ENCODE data around the gene DMWD. TPM values are rescaled to one million over a fixed set of nuclear protein-coding genes. Genes with fewer than 3 reads are reported as not detected.
A peak's percentile ranks its signal among the peaks of the same experiment; 100 is the strongest.

The DMWD gene
- total and polyA plus RNA-seq, 2 of the 13 experiments (the other 11 are each of a cell fraction or from before 2014, with no cell fraction given) = 10.3 to 14.9 TPM

DNA sequence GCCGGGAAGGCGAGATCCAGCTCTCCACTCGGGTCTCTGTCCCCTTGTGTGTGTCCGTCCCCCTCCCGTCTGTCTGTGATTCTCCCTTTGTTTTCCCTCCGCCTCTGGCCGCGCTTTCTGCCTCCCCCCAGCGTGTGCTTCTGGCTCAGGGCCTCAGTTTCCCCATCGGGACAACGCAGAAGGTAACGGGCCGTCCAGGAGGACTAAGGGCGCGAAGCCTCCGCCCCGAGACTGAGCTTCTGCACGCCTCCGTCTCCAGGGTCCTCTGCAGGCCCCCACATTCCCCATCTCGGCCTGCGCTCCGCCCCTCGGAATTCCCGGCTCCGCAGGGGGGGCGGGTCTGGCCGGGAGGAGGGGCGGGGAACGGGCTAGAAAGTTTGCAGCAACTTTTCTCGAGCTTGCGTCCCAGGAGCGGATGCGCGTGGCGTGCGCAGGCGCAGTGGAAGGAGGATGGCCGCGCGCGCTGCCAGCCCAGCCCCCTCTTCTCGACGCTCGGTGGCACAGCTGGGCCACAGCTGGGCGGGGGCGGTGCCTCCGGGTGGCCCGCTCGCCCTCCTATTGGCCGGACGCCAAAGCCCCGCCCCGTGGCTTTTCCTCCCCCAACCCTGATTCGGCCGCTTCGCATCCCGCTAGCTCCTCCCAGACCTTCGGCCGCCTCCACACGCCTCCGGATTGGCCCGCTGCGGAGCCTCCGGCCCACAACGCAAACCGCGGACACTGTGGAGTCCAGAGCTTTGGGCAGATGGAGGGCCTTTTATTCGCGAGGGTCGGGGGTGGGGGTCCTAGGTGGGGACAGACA, 23.5 kb downstream of the DMWD start, which contains the start of gene SIX5 (continued):
- TF ChIP-seq PHF5A (CRISPR knock-in tag; IDR thresholded peaks at IDR 0.05; ENCODE audit: low read depth, unreplicated experiment) = peak; percentile 88
- peak; percentile 79; the same call in 1 of the 2 replicates for TF ChIP-seq ZNF607 (CRISPR knock-in tag; IDR thresholded peaks at IDR 0.05; ENCODE audit: borderline replicate concordance)
- TF ChIP-seq ZNF441 (CRISPR knock-in tag; IDR thresholded peaks at IDR 0.05; ENCODE audit: borderline replicate concordance) = no peak; the same call in 1 of the 2 replicates
- TF ChIP-seq CC2D1A (CRISPR knock-in tag; IDR thresholded peaks at IDR 0.05) = no peak
- no peak for TF ChIP-seq MEF2D (CRISPR knock-in tag; IDR thresholded peaks at IDR 0.05)
- peak; percentile 95 for TF ChIP-seq MAZ (IDR thresholded peaks at IDR 0.05; ENCODE audit: borderline replicate concordance, low read depth, low read length)
- peak; percentile 93 for TF ChIP-seq MAZ (CRISPR knock-in tag; IDR thresholded peaks at IDR 0.05; ENCODE audit: low read depth)
- peak; percentile 59 for TF ChIP-seq CBX1 (IDR thresholded peaks at IDR 0.05; ENCODE audit: low read depth)
- no peak for TF ChIP-seq RNF2 (conservative IDR thresholded peaks at IDR 0.05; ENCODE audit: low read depth)
- TF ChIP-seq, protein P1, sequence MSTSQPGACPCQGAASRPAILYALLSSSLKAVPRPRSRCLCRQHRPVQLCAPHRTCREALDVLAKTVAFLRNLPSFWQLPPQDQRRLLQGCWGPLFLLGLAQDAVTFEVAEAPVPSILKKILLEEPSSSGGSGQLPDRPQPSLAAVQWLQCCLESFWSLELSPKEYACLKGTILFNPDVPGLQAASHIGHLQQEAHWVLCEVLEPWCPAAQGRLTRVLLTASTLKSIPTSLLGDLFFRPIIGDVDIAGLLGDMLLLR (CRISPR knock-in tag; IDR thresholded peaks at IDR 0.05) = peak; percentile 65; the same call in 1 of the 2 replicates
- no peak for TF ChIP-seq ZNF354B (CRISPR knock-in tag; IDR thresholded peaks at IDR 0.05)
- peak; percentile 79; the same call in 1 of the 2 replicates for TF ChIP-seq NFKB2 (CRISPR knock-in tag; IDR thresholded peaks at IDR 0.05; ENCODE audit: borderline replicate concordance)
- TF ChIP-seq, protein P2, sequence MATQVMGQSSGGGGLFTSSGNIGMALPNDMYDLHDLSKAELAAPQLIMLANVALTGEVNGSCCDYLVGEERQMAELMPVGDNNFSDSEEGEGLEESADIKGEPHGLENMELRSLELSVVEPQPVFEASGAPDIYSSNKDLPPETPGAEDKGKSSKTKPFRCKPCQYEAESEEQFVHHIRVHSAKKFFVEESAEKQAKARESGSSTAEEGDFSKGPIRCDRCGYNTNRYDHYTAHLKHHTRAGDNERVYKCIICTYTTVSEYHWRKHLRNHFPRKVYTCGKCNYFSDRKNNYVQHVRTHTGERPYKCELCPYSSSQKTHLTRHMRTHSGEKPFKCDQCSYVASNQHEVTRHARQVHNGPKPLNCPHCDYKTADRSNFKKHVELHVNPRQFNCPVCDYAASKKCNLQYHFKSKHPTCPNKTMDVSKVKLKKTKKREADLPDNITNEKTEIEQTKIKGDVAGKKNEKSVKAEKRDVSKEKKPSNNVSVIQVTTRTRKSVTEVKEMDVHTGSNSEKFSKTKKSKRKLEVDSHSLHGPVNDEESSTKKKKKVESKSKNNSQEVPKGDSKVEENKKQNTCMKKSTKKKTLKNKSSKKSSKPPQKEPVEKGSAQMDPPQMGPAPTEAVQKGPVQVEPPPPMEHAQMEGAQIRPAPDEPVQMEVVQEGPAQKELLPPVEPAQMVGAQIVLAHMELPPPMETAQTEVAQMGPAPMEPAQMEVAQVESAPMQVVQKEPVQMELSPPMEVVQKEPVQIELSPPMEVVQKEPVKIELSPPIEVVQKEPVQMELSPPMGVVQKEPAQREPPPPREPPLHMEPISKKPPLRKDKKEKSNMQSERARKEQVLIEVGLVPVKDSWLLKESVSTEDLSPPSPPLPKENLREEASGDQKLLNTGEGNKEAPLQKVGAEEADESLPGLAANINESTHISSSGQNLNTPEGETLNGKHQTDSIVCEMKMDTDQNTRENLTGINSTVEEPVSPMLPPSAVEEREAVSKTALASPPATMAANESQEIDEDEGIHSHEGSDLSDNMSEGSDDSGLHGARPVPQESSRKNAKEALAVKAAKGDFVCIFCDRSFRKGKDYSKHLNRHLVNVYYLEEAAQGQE (IDR thresholded peaks at IDR 0.05; ENCODE audit: borderline replicate concordance in 1 of 2, low read depth in 1 of 2, low read length in 2 of 2) = peak in 1 of 2 experiments; percentile 33; a peak in 1 of 4 replicates
- TF ChIP-seq MIER2 (CRISPR knock-in tag; IDR thresholded peaks at IDR 0.05) = no peak
- TF ChIP-seq TEAD2 (CRISPR knock-in tag; IDR thresholded peaks at IDR 0.05) = no peak
- TF ChIP-seq HOXA3 (CRISPR knock-in tag; IDR thresholded peaks at IDR 0.05) = peak; percentile 87; the same call in 1 of the 2 replicates
- TF ChIP-seq NR3C1 (CRISPR knock-in tag; IDR thresholded peaks at IDR 0.05) = no peak
- no peak for TF ChIP-seq ZNF292 (CRISPR knock-in tag; IDR thresholded peaks at IDR 0.05; ENCODE audit: borderline replicate concordance, low read depth)
- TF ChIP-seq FOXC1 (CRISPR knock-in tag; IDR thresholded peaks at IDR 0.05; ENCODE audit: borderline replicate concordance) = no peak
- TF ChIP-seq ZNF552 (CRISPR knock-in tag; IDR thresholded peaks at IDR 0.05; ENCODE audit: borderline replicate concordance) = no peak
- no peak for TF ChIP-seq NFATC3 (CRISPR knock-in tag; IDR thresholded peaks at IDR 0.05)
- TF ChIP-seq SNAPC2 (CRISPR knock-in tag; IDR thresholded peaks at IDR 0.05) = no peak
- no peak for TF ChIP-seq ZNF20 (CRISPR knock-in tag; IDR thresholded peaks at IDR 0.05)
- TF ChIP-seq CEBPG (CRISPR knock-in tag; IDR thresholded peaks at IDR 0.05) = peak; percentile 72
- 0 out of 2 replicates have a peak, but pooled peaks have one; percentile 62 for TF ChIP-seq ZNF343 (CRISPR knock-in tag; IDR thresholded peaks at IDR 0.05)
- TF ChIP-seq HDAC2 (CRISPR knock-in tag; IDR thresholded peaks at IDR 0.05) = peak; percentile 39
- peak; percentile 53 for TF ChIP-seq YY1 (IDR thresholded peaks at IDR 0.05; ENCODE audit: insufficient read depth, insufficient replicate concordance, low read depth, low read length)
